Heart left ventricle (tissue), 13 donors: ENCODE results near the gene ARSB.

Experiments
- POLR2A ChIP-seq, 2 donors: fragments of 450-650 bp; IDR thresholded peaks; one replicate each; pipeline ENCODE4 v1.6.1; 2017; ENCODE audit warnings: antibody characterized with exemption in 2 of 2, mild to moderate bottlenecking in 2 of 2, moderate library complexity in 2 of 2
- TF ChIP-seq, protein P1 (sequence below), 12 donors: fragments of 200-600 bp; sonication (generic) in 4 of 12; IDR thresholded peaks; one replicate each; pipeline versions ENCODE4 v1.5.0 to v1.8.0; 2018 to 2022; ENCODE audit warnings: antibody characterized with exemption in 12 of 12, mild to moderate bottlenecking in 5 of 12
- donor health status: ischemic (EF 13 %, LVEDD 7.1; RV severe dilation, severe dysfunction).
- donor health status: DM: no; HTN: yes; CAD: no.
- donor health status: DM: no; HTN: no; CAD: no.
- donor health status: ischemic (EF 25% LVEDD 6.9; RV normal size, moderate dysfunction).
- donor health status: ischemic (EF 25% LVEDD 5.7; RV mildly dilated, moderate dysfunction).
- donor health status: ischemic (EF 35%, LVEDD 5.7; RV mildly dilated, moderate dysfunction).
- donor health status: nonischemic (EF 11% LVEDD 7.7; RV severe dilation, severe dysfunction).
- donor health status: DM: yes; HTN: yes; CAD: no.
- donor health status: PGD.
- donor health status: ischemic (EF 29% LVEDD 5.4; RV normal size, mild dysfunction).
- donor health status: nonischemic (EF 23%, LVEDD 6.1; RV moderate dilation, normal function).

DNA sequence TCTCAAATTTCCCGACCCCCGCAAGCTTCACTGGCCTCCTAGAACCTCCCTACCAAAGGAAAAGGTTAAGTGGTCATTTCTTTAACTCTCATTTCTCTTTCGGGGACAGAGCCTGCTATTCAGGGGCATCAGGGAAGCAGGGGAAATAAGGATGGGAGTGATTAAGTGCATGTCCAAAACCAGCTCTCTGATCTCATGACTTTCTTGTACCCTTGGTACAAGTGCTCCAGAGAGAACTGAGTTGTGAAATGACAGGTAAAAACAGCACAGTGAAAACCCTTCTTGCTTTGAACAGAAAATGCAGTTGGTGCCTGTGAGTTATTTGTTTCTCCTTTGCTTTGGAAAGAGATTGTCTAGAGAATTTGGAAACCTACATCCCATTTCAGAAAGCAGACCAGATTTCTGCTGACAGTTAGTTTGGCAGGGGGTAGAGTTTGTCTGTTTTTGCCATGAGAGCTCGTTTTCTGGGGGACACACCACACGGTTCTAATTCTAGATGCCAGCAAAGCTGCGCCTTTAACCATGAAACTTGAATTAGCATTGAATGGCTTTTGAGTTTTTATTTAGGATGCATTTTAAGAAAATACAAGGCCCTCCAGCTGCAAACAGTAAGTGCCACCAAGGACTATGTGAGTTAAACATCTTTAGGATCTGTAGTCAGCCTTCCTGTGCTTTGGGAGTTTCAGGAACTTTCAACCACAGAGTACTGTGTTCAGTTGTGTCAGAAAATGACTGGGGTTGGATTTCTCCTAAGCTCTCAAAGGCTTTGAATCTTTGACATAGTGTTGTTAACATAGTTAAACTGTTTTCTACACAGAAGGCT is 174.8 kb downstream of the ARSB start:
- TF ChIP-seq, protein P1, sequence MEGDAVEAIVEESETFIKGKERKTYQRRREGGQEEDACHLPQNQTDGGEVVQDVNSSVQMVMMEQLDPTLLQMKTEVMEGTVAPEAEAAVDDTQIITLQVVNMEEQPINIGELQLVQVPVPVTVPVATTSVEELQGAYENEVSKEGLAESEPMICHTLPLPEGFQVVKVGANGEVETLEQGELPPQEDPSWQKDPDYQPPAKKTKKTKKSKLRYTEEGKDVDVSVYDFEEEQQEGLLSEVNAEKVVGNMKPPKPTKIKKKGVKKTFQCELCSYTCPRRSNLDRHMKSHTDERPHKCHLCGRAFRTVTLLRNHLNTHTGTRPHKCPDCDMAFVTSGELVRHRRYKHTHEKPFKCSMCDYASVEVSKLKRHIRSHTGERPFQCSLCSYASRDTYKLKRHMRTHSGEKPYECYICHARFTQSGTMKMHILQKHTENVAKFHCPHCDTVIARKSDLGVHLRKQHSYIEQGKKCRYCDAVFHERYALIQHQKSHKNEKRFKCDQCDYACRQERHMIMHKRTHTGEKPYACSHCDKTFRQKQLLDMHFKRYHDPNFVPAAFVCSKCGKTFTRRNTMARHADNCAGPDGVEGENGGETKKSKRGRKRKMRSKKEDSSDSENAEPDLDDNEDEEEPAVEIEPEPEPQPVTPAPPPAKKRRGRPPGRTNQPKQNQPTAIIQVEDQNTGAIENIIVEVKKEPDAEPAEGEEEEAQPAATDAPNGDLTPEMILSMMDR (IDR thresholded peaks at IDR 0.05) = no peak
- no peak for TF ChIP-seq POLR2A (IDR thresholded peaks at IDR 0.05)
